Neuronal stem cell (in vitro differentiated cells): ENCODE measurements around the gene NRM.
"Not testable (repeated sequence)": the region's sequence is repeated elsewhere in the genome, so short reads cannot be mapped to it uniquely, and the experiment has no call there.

Experiments
- DNase-seq: peaks from one replicate; pipeline ENCODE4 v3.0.0-alpha.2; 2013; ENCODE audit warnings: low spot score
- H2AFZ ChIP-seq: one replicate; pipeline ENCODE4 v1.6.1; 2013; ENCODE audit warnings: mild to moderate bottlenecking, low read length, inconsistent platforms
- H2AK5ac ChIP-seq: 2 replicates; pipeline ENCODE4 v1.6.1; 2013; ENCODE audit warnings: low read depth, mild to moderate bottlenecking, inconsistent platforms, low read length, moderate library complexity, mixed read lengths
- H2BK120ac ChIP-seq: 2 replicates; pipeline ENCODE4 v1.6.1; 2013; ENCODE audit warnings: low read depth, mild to moderate bottlenecking, inconsistent platforms, low read length, moderate library complexity, mixed read lengths
- H2BK12ac ChIP-seq: one replicate; pipeline ENCODE4 v1.6.1; 2013; ENCODE audit warnings: low read length, inconsistent platforms
- H2BK15ac ChIP-seq: 2 replicates; pipeline ENCODE4 v1.6.1; 2013; ENCODE audit warnings: mild to moderate bottlenecking, low read length, inconsistent platforms, mixed read lengths
- H2BK5ac ChIP-seq: one replicate; pipeline ENCODE4 v1.6.1; 2013; ENCODE audit warnings: inconsistent platforms, mild to moderate bottlenecking, low read length, moderate library complexity
- H3K14ac ChIP-seq: one replicate; pipeline ENCODE4 v1.6.1; 2013; ENCODE audit warnings: low read length, inconsistent platforms
- H3K18ac ChIP-seq: 2 replicates; pipeline ENCODE4 v1.6.1; 2013; ENCODE audit warnings: low read length, inconsistent platforms
- H3K23ac ChIP-seq: 2 replicates; pipeline ENCODE4 v1.6.1; 2013; ENCODE audit warnings: low read depth, mild to moderate bottlenecking, mixed read lengths, low read length, inconsistent platforms; ENCODE audit not compliant: poor library complexity
- H3K27ac ChIP-seq: replicated peaks from 3 replicates; pipeline ENCODE4 v1.5.1; 2013; ENCODE audit warnings: low read length, inconsistent platforms
- H3K27me3 ChIP-seq, 3 experiments: 2 replicates each; pipeline ENCODE4 v1.6.1; 2013; ENCODE audit warnings: low read length in 3 of 3, mild to moderate bottlenecking in 2 of 3, inconsistent platforms in 1 of 3, low read depth in 1 of 3, mixed read lengths in 1 of 3, moderate library complexity in 1 of 3; ENCODE audit not compliant: control insufficient read depth in 3 of 3, insufficient read depth in 3 of 3
- H3K36me3 ChIP-seq, 2 donors: replicated peaks in 1 of 2; 2 replicates each; pipeline ENCODE4 v1.6.1; 2013; ENCODE audit warnings: low read length in 2 of 2; ENCODE audit not compliant: control insufficient read depth in 2 of 2, insufficient read depth in 2 of 2
- H3K4ac ChIP-seq: 2 replicates; pipeline ENCODE4 v1.6.1; 2013; ENCODE audit warnings: inconsistent platforms, mild to moderate bottlenecking, low read length, moderate library complexity
- H3K4me1 ChIP-seq, 2 donors: 1 replicate in 1 of 2; 2 replicates in 1 of 2; pipeline ENCODE4 v1.6.1; 2013; ENCODE audit warnings: low read length in 2 of 2, low read depth in 1 of 2; ENCODE audit not compliant: control insufficient read depth in 2 of 2, insufficient read depth in 1 of 2
- H3K4me2 ChIP-seq: one replicate; pipeline ENCODE4 v1.6.1; 2013; ENCODE audit warnings: mild to moderate bottlenecking, low read length, inconsistent platforms; ENCODE audit not compliant: insufficient read depth, poor library complexity, severe bottlenecking
- H3K4me3 ChIP-seq, 2 donors: 2 replicates each; pipeline ENCODE4 v1.5.1; 2013; ENCODE audit warnings: low read length in 2 of 2, mild to moderate bottlenecking in 2 of 2, inconsistent platforms in 1 of 2, moderate library complexity in 1 of 2
- H3K79me1 ChIP-seq: one replicate; pipeline ENCODE4 v1.6.1; 2013; ENCODE audit warnings: low read depth, mild to moderate bottlenecking, inconsistent platforms, low read length, moderate library complexity
- H3K9ac ChIP-seq: one replicate; pipeline ENCODE4 v1.6.1; 2013; ENCODE audit warnings: mild to moderate bottlenecking, low read depth, low read length, inconsistent platforms; ENCODE audit not compliant: poor library complexity
- H3K9me3 ChIP-seq, 2 donors: replicated peaks in 1 of 2; 2 replicates each; pipeline versions ENCODE3 to v1.6.1; 2013; ENCODE audit warnings: low read length in 2 of 2, mild to moderate bottlenecking in 2 of 2, inconsistent platforms in 1 of 2, low read depth in 1 of 2, mixed read lengths in 1 of 2, moderate library complexity in 1 of 2; ENCODE audit not compliant: control insufficient read depth in 2 of 2, insufficient read depth in 1 of 2
- H4K8ac ChIP-seq: one replicate; pipeline ENCODE4 v1.6.1; 2013; ENCODE audit warnings: low read depth, mild to moderate bottlenecking, inconsistent platforms, low read length, moderate library complexity
- H4K91ac ChIP-seq: one replicate; pipeline ENCODE4 v1.6.1; 2013; ENCODE audit warnings: low read length, low read depth, mild to moderate bottlenecking, inconsistent platforms; ENCODE audit not compliant: poor library complexity
- WGBS, 2 donors: extraction: QIAGEN DNeasy Blood & Tissue Kit; methylation state at CpG; one replicate each; pipeline ENCODE4 v1.1.7; 2013; ENCODE audit warnings: missing lambda C conversion rate in 2 of 2, mixed read lengths in 1 of 2; ENCODE audit not compliant: insufficient read length in 2 of 2, insufficient replicate concordance in 1 of 2; ENCODE audit errors: extremely low coverage in 2 of 2; 5-methylcytosine and 5-hydroxymethylcytosine counted together

The NRM gene

DNA sequence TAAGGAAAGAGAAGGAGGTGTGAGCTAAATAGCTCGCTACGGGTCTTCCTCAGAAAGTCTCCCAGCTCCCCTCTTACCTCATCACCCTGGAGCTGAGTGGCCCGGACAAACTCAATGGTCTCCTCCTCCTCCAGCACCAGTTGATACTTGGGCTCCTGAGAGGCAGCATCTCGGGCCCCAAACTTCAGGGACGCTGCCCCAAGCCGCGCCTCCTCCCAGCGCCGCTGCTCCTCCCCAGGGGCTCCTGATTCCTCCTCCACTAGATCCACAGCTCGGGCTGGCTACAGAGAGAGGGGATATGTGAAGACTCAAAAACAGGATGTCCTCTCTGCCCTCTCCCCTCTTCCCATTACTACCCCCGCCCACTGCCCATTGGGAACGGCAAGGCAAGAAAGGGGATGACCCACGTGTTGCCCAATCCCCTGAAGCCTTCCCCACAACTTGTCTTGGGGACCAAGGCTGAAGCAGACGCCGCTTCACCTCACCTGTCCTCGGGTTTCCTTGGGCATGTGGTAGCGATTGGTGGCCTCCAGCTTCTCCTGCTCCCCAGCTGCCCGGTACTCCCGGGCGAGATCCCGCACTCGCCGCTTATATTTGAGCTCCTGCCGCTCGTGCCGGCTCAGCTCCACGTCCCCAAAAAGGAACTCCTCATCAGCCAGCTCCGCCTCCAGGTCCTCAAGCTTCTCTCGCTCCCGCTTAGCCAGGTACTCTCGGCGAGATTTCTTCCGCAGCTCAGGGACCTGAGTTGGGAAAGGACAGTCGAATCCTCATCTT is 25.6 kb downstream of the NRM start:
- Histone ChIP-seq H3K27me3 (no peaks in the 10 kb centered on the region), H3K79me1 (peaks cover 1% of the 10 kb centered on the region), H3K9me3 (no peaks in the 10 kb centered on the region), H2BK120ac (no peak overlapping the region), H3K23ac (peak overlapping the region; percentile 43), H4K91ac (no peak overlapping the region), H2AFZ (no peak overlapping the region), H2BK15ac (no peak overlapping the region), H3K18ac (no peak overlapping the region), H2BK12ac (no peak overlapping the region), H2BK5ac (no peak overlapping the region), H3K14ac (no peak overlapping the region), H3K4ac (no peak overlapping the region), H3K36me3 (peaks cover 41 to 86% of the 10 kb centered on the region in 2 donors), H4K8ac (no peak overlapping the region), H3K9ac (peak overlapping the region; percentile 70), H3K4me1 (no peaks in the 10 kb centered on the region), H2AK5ac (no peak overlapping the region), H3K4me3 (no peak overlapping the region), H3K4me2 (no peak overlapping the region), H3K27ac (no peak overlapping the region)
- WGBS, 2 donors = no CpG with 5 or more reads among the region's 34 CpGs
- DNase-seq = no peak

DNA sequence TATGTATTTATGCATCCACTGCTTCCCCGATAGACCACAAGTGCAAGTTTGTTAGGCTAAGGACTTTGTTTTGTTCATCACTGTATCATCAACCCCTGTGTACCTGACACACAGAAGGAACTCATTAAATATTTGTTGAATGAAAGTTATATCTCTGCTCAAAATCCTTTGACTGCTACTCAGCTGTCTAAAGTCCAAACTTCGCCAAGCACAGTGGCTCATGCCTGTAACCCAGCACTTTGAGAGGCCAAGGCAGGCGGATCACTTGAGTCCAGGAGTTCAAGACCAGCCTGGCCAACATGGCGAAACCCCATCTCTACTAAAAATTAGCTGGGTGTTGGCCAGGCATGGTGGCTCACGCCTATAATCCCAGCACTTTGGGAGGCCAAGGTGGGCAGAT is 32.9 kb downstream of the NRM start:
- H3K4me3 ChIP-seq, H4K8ac ChIP-seq, H3K4me2 ChIP-seq, DNase-seq, H3K4me1 ChIP-seq, H3K9ac ChIP-seq, H3K4ac ChIP-seq, H3K27me3 ChIP-seq, H2BK12ac ChIP-seq, H2AFZ ChIP-seq, H4K91ac ChIP-seq, H2AK5ac ChIP-seq, H2BK15ac ChIP-seq, H3K18ac ChIP-seq, H3K79me1 ChIP-seq, H3K14ac ChIP-seq, H2BK120ac ChIP-seq, H3K9me3 ChIP-seq, H2BK5ac ChIP-seq, H3K23ac ChIP-seq, H3K27ac ChIP-seq: not testable (repeated sequence)
- WGBS, 2 donors = no CpG with 5 or more reads among the region's 5 CpGs
- H3K36me3 ChIP-seq = peaks cover 61 to 89% of the 10 kb centered on the region in 2 donors

DNA sequence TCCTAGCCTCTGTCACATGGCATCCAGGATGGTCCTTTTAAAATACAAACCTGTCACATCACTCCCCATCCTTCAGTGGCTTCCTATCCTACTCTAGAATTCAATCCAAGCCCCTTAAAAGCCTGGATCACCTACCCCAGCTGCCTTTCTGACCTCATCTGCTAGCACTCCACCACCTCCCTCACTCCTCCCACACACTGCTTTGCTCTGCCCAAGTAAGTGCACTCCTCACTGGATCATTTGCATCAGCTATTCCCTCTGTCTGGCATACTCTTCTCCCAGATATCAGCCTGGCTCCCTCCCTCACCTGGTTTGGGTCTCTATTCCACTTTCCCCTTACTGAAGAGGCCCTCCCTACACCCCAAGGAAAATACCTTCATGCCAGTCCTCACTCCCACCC is 33.3 kb downstream of the NRM start:
- no peak for DNase-seq
- Histone ChIP-seq H3K9ac (no peak overlapping the region), H3K27me3 (no peaks in the 10 kb centered on the region), H3K4ac (no peak overlapping the region), H3K14ac (no peak overlapping the region), H2BK12ac (no peak overlapping the region), H4K8ac (no peak overlapping the region), H2BK5ac (no peak overlapping the region), H3K9me3 (no peaks in the 10 kb centered on the region), H3K27ac (no peak overlapping the region), H2AK5ac (no peak overlapping the region), H4K91ac (no peak overlapping the region), H3K4me1 (no peaks in the 10 kb centered on the region), H2BK15ac (no peak overlapping the region), H3K36me3 (peaks cover 60 to 89% of the 10 kb centered on the region in 2 donors), H3K18ac (no peak overlapping the region), H3K23ac (no peak overlapping the region), H2AFZ (no peak overlapping the region), H2BK120ac (no peak overlapping the region), H3K4me3 (no peak overlapping the region), H3K79me1 (peaks cover 2% of the 10 kb centered on the region), H3K4me2 (no peak overlapping the region)

DNA sequence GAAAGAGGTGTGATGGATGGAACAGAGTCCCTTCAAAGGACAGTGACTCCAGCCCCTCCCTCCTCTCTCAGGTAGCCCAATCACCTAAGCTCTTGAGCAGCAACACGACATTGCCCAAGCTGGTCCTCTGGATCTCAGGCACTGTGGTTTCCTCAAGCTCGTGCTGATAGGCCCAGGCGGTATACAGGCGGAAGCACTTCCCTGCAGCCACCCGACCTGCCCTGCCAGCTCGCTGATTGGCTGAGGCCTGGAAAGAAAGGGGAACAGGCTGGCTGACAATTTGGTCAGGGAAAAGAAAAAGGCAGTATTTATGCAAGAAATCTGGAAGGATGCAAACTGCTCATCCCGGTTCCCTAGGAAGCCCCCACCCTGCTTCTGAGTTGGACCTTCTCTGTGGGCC is 34.3 kb downstream of the NRM start:
- H3K23ac ChIP-seq = no peak overlapping the region
- no CpG with 5 or more reads among the region's 7 CpGs for WGBS, 2 donors
- no peak overlapping the region for H3K4ac ChIP-seq
- H3K14ac ChIP-seq = no peak overlapping the region
- no peak overlapping the region for H2AK5ac ChIP-seq
- no peak overlapping the region for H3K18ac ChIP-seq
- H3K36me3 ChIP-seq = peaks cover 59 to 89% of the 10 kb centered on the region in 2 donors
- DNase-seq = no peak
- H3K27me3 ChIP-seq = no peaks in the 10 kb centered on the region
- no peaks in the 10 kb centered on the region for H3K9me3 ChIP-seq
- H3K4me2 ChIP-seq = no peak overlapping the region
- no peak overlapping the region for H4K8ac ChIP-seq
- no peak overlapping the region for H3K27ac ChIP-seq
- no peak overlapping the region for H4K91ac ChIP-seq
- no peak overlapping the region for H2BK15ac ChIP-seq
- H3K9ac ChIP-seq = peak overlapping the region; percentile 15
- no peak overlapping the region for H2AFZ ChIP-seq
- no peaks in the 10 kb centered on the region for H3K4me1 ChIP-seq
- no peak overlapping the region for H2BK5ac ChIP-seq
- no peak overlapping the region for H2BK120ac ChIP-seq
- H3K4me3 ChIP-seq = no peak overlapping the region
- H3K79me1 ChIP-seq = peaks cover 2% of the 10 kb centered on the region
- no peak overlapping the region for H2BK12ac ChIP-seq
